ENCODE measurements around the gene PTPRM.

The PTPRM gene

GRCh38 chr18:8332286-8332685 lies 765.2 kb downstream of the PTPRM start:
- DNase-seq (ENCODE audit: insufficient read length, low spot score) (no peak), FAIRE-seq (no peak)
- TF ChIP-seq TAF1 (IDR thresholded peaks at IDR 0.05; ENCODE audit: low read depth, low read length) (no peak), POU2F2 (IDR thresholded peaks at IDR 0.05; ENCODE audit: low read depth, low read length) (no peak), POLR2AphosphoS5 (IDR thresholded peaks at IDR 0.05; ENCODE audit: low read depth, low read length) (no peak), POLR2A (IDR thresholded peaks at IDR 0.05; ENCODE audit: low read depth, low read length) (no peak), PAX5 (IDR thresholded peaks at IDR 0.05; ENCODE audit: insufficient read depth, low read length, severe bottlenecking) (no peak), SPI1 (IDR thresholded peaks at IDR 0.05; ENCODE audit: low read depth, low read length) (no peak)

GRCh38 chr18:8333961-8334360 lies 766.8 kb downstream of the PTPRM start:
- FAIRE-seq, result no peak
- no peak for TF ChIP-seq TAF1 (IDR thresholded peaks at IDR 0.05; ENCODE audit: low read depth, low read length)
- no peak for TF ChIP-seq SPI1 (IDR thresholded peaks at IDR 0.05; ENCODE audit: low read depth, low read length)
- no peak for DNase-seq (ENCODE audit: insufficient read length, low spot score)

- TF ChIP-seq POU2F2 (IDR thresholded peaks at IDR 0.05; ENCODE audit: low read depth, low read length) (no peak), POLR2AphosphoS5 (IDR thresholded peaks at IDR 0.05; ENCODE audit: low read depth, low read length) (no peak), TAF1 (IDR thresholded peaks at IDR 0.05; ENCODE audit: low read depth, low read length) (no peak), SPI1 (IDR thresholded peaks at IDR 0.05; ENCODE audit: low read depth, low read length) (no peak), POLR2A (IDR thresholded peaks at IDR 0.05; ENCODE audit: low read depth, low read length) (no peak), PAX5 (IDR thresholded peaks at IDR 0.05; ENCODE audit: insufficient read depth, low read length, severe bottlenecking) (no peak)
- DNase-seq (ENCODE audit: insufficient read length, low spot score) (no peak), FAIRE-seq (no peak)
These were observed 770.1 kb downstream of the PTPRM start for GRCh38 chr18:8337211-8337610.

- FAIRE-seq (no peak), DNase-seq (ENCODE audit: insufficient read length, low spot score) (no peak)
- no peak for TF ChIP-seq SPI1 (IDR thresholded peaks at IDR 0.05; ENCODE audit: low read depth, low read length)
- no peak for TF ChIP-seq TAF1 (IDR thresholded peaks at IDR 0.05; ENCODE audit: low read depth, low read length)
- TF ChIP-seq POU2F2 (IDR thresholded peaks at IDR 0.05; ENCODE audit: low read depth, low read length), result no peak
- no peak for TF ChIP-seq POLR2A (IDR thresholded peaks at IDR 0.05; ENCODE audit: low read depth, low read length)
- TF ChIP-seq POLR2AphosphoS5 (IDR thresholded peaks at IDR 0.05; ENCODE audit: low read depth, low read length), result no peak
- no peak for TF ChIP-seq PAX5 (IDR thresholded peaks at IDR 0.05; ENCODE audit: insufficient read depth, low read length, severe bottlenecking)
These were observed 772.1 kb downstream of the PTPRM start for GRCh38 chr18:8339210-8339609.

- DNase-seq (ENCODE audit: insufficient read length, low spot score) (no peak), FAIRE-seq (no peak)
- TF ChIP-seq POLR2AphosphoS5 (IDR thresholded peaks at IDR 0.05; ENCODE audit: low read depth, low read length) (no peak), PAX5 (IDR thresholded peaks at IDR 0.05; ENCODE audit: insufficient read depth, low read length, severe bottlenecking) (no peak), POLR2A (IDR thresholded peaks at IDR 0.05; ENCODE audit: low read depth, low read length) (no peak), POU2F2 (IDR thresholded peaks at IDR 0.05; ENCODE audit: low read depth, low read length) (no peak), SPI1 (IDR thresholded peaks at IDR 0.05; ENCODE audit: low read depth, low read length) (no peak), TAF1 (IDR thresholded peaks at IDR 0.05; ENCODE audit: low read depth, low read length) (no peak)
These were observed 772.8 kb downstream of the PTPRM start for GRCh38 chr18:8339952-8340351.

- DNase-seq (ENCODE audit: insufficient read length, low spot score), result no peak
- FAIRE-seq, result no peak
- TF ChIP-seq SPI1 (IDR thresholded peaks at IDR 0.05; ENCODE audit: low read depth, low read length), result no peak
- TF ChIP-seq POLR2A (IDR thresholded peaks at IDR 0.05; ENCODE audit: low read depth, low read length), result no peak
- no peak for TF ChIP-seq POLR2AphosphoS5 (IDR thresholded peaks at IDR 0.05; ENCODE audit: low read depth, low read length)
- no peak for TF ChIP-seq TAF1 (IDR thresholded peaks at IDR 0.05; ENCODE audit: low read depth, low read length)
- TF ChIP-seq POU2F2 (IDR thresholded peaks at IDR 0.05; ENCODE audit: low read depth, low read length), result no peak
- TF ChIP-seq PAX5 (IDR thresholded peaks at IDR 0.05; ENCODE audit: insufficient read depth, low read length, severe bottlenecking), result no peak
These were observed 774.5 kb downstream of the PTPRM start for GRCh38 chr18:8341481-8342230.

GRCh38 chr18:8348051-8348720 lies 781.1 kb downstream of the PTPRM start:
- FAIRE-seq, result no peak
- no peak for DNase-seq (ENCODE audit: insufficient read length, low spot score)
- TF ChIP-seq SPI1 (IDR thresholded peaks at IDR 0.05; ENCODE audit: low read depth, low read length) (no peak), POLR2AphosphoS5 (IDR thresholded peaks at IDR 0.05; ENCODE audit: low read depth, low read length) (no peak), POLR2A (IDR thresholded peaks at IDR 0.05; ENCODE audit: low read depth, low read length) (no peak), TAF1 (IDR thresholded peaks at IDR 0.05; ENCODE audit: low read depth, low read length) (no peak), POU2F2 (IDR thresholded peaks at IDR 0.05; ENCODE audit: low read depth, low read length) (no peak), PAX5 (IDR thresholded peaks at IDR 0.05; ENCODE audit: insufficient read depth, low read length, severe bottlenecking) (no peak)

- FAIRE-seq (no peak), DNase-seq (ENCODE audit: insufficient read length, low spot score) (no peak)
- no peak for TF ChIP-seq POU2F2 (IDR thresholded peaks at IDR 0.05; ENCODE audit: low read depth, low read length)
- no peak for TF ChIP-seq PAX5 (IDR thresholded peaks at IDR 0.05; ENCODE audit: insufficient read depth, low read length, severe bottlenecking)
- no peak for TF ChIP-seq TAF1 (IDR thresholded peaks at IDR 0.05; ENCODE audit: low read depth, low read length)
- TF ChIP-seq POLR2AphosphoS5 (IDR thresholded peaks at IDR 0.05; ENCODE audit: low read depth, low read length), result no peak
- no peak for TF ChIP-seq SPI1 (IDR thresholded peaks at IDR 0.05; ENCODE audit: low read depth, low read length)
- no peak for TF ChIP-seq POLR2A (IDR thresholded peaks at IDR 0.05; ENCODE audit: low read depth, low read length)
These were observed 782.6 kb downstream of the PTPRM start for GRCh38 chr18:8349608-8350323.

- FAIRE-seq, result no peak
- no peak for DNase-seq (ENCODE audit: insufficient read length, low spot score)
- TF ChIP-seq POLR2AphosphoS5 (IDR thresholded peaks at IDR 0.05; ENCODE audit: low read depth, low read length) (no peak), PAX5 (IDR thresholded peaks at IDR 0.05; ENCODE audit: insufficient read depth, low read length, severe bottlenecking) (no peak), TAF1 (IDR thresholded peaks at IDR 0.05; ENCODE audit: low read depth, low read length) (no peak), POLR2A (IDR thresholded peaks at IDR 0.05; ENCODE audit: low read depth, low read length) (no peak), SPI1 (IDR thresholded peaks at IDR 0.05; ENCODE audit: low read depth, low read length) (no peak), POU2F2 (IDR thresholded peaks at IDR 0.05; ENCODE audit: low read depth, low read length) (no peak)
These were observed 783.5 kb downstream of the PTPRM start for GRCh38 chr18:8350628-8351027.

All from GM12891 (cell line).